Activated naive CD8-positive, alpha-beta T cell (primary cell): ENCODE data around the gene MTCL3.

ENCODE experiments used
- H3K27ac Mint-ChIP-seq: one replicate; pipeline ENCODE4 v1.8.0; 2021; ENCODE audit warnings: mixed read lengths
- H3K27me3 Mint-ChIP-seq: one replicate; pipeline ENCODE4 v1.8.0; 2021; ENCODE audit warnings: mixed read lengths
- H3K36me3 Mint-ChIP-seq: one replicate; pipeline ENCODE4 v1.8.0; 2021; ENCODE audit warnings: mixed read lengths
- H3K4me1 Mint-ChIP-seq: one replicate; pipeline ENCODE4 v1.8.0; 2021; ENCODE audit warnings: low read depth, mixed read lengths
- H3K4me3 Mint-ChIP-seq: one replicate; pipeline ENCODE4 v1.8.0; 2021; ENCODE audit warnings: mild to moderate bottlenecking, mixed read lengths
- H3K9me3 Mint-ChIP-seq: one replicate; pipeline ENCODE4 v1.8.0; 2021; ENCODE audit warnings: low read depth, mixed read lengths

The MTCL3 gene

DNA sequence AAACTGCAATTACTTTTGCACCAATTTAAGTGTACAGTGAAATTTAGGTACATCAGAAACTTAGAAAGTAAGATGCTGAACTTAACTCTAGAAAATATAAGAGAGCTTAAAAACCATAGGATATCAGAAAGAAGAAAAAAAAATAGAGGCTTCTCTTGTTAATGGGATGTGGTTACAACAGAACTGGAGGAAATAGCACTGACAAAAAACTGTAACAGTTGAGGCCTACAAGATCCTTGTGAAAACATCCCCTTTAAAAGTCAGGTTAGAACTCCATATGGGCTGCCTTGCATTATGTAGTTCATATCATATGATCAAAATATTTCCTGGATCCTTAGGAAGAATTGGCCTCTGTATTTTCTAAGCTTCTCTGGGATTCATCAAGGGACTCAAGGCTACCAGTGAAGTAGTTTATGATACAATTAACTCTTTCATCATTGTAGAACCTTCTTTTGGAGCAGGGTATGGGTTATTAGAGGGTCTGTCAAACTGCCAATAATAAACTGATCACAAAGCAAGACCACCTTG is 24.8 kb downstream of the MTCL3 start:
- H3K27ac Mint-ChIP-seq = no peak overlapping the region
- peaks cover 5% of the 10 kb centered on the region for H3K36me3 Mint-ChIP-seq
- H3K9me3 Mint-ChIP-seq = no peaks in the 10 kb centered on the region
- no peak overlapping the region for H3K4me3 Mint-ChIP-seq
- peaks cover 4% of the 10 kb centered on the region for H3K4me1 Mint-ChIP-seq
- peaks cover 3% of the 10 kb centered on the region for H3K27me3 Mint-ChIP-seq

DNA sequence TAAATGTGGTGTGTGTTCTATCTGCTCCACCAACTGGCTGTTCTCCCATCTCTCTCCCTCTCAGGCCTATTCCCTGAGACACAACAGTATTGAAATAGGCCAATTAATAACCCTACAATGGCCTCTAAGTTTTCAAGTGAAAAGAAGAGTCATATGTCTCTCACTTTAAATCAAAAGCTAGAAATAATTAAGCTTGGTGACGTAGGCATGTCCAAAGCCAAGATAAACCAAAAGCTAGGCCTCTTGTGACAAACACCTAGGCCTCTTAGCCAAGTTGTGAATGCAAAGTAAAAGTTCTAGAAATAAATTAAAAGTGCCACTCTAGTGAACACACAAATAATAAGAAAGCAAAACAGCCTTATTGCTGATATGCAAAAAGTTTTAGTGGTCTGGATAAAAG is 29.9 kb downstream of the MTCL3 start:
- peaks cover 10% of the 10 kb centered on the region for H3K36me3 Mint-ChIP-seq

GRCh38 chr6:127486934-127487333 is 32.2 kb downstream of the MTCL3 start:
- Mint-ChIP-seq H3K4me1 (peaks cover 27% of the 10 kb centered on the region), H3K4me3 (no peak overlapping the region), H3K27me3 (no peaks in the 10 kb centered on the region), H3K36me3 (peaks cover 10% of the 10 kb centered on the region), H3K9me3 (no peaks in the 10 kb centered on the region), H3K27ac (no peak overlapping the region)

More for the DNA sequence above, 29.9 kb downstream of the MTCL3 start:
- no peak overlapping the region for H3K4me3 Mint-ChIP-seq
- H3K27ac Mint-ChIP-seq = no peak overlapping the region
- no peaks in the 10 kb centered on the region for H3K9me3 Mint-ChIP-seq
- no peaks in the 10 kb centered on the region for H3K27me3 Mint-ChIP-seq
- H3K4me1 Mint-ChIP-seq = peaks cover 18% of the 10 kb centered on the region

- Mint-ChIP-seq H3K36me3 (peaks cover 7% of the 10 kb centered on the region), H3K4me3 (peak overlapping the region; percentile 76), H3K27me3 (no peaks in the 10 kb centered on the region), H3K9me3 (no peaks in the 10 kb centered on the region), H3K4me1 (peaks cover 27% of the 10 kb centered on the region), H3K27ac (peak overlapping the region; percentile 87)
Measured at GRCh38 chr6:127484212-127484863, 34.8 kb downstream of the MTCL3 start.

DNA sequence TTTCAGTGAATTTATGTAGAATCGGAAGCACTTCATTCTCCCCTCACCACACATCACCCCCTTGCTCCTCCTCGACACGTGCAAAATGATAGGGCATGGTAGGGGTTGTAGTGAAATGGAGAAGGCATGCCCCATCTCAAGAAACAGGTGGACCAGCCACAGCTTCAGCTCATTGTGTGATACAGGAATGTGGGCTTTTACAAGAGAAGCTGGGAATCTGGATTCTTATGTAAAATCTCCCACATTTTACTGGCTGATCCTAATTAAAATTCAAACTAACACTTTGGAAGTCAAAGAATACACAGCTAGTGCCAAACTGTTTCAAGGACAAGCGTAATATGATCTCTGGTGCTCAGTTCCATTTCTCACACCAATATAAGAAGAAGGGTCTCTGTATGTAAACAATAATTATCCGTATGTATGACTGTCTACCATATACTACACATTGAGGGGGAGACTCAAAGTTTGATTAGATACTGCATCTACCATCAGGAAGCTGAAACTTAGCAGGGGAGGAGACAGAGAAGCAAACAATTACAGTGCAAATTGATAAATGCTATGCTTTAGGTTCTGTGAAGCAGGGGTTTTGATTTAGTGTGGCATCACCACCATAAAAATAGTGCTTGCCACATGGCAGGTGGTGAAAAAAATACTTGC is 35.6 kb downstream of the MTCL3 start:
- peak overlapping the region; percentile 87 for H3K27ac Mint-ChIP-seq
- H3K9me3 Mint-ChIP-seq = no peaks in the 10 kb centered on the region
- no peaks in the 10 kb centered on the region for H3K27me3 Mint-ChIP-seq
- peak overlapping the region; percentile 76 for H3K4me3 Mint-ChIP-seq
- peaks cover 8% of the 10 kb centered on the region for H3K36me3 Mint-ChIP-seq
- H3K4me1 Mint-ChIP-seq = peaks cover 27% of the 10 kb centered on the region

GRCh38 chr6:127482325-127482724 is 36.8 kb downstream of the MTCL3 start:
- H3K4me3 Mint-ChIP-seq = no peak overlapping the region
- peaks cover 27% of the 10 kb centered on the region for H3K4me1 Mint-ChIP-seq
- peaks cover 15% of the 10 kb centered on the region for H3K36me3 Mint-ChIP-seq

DNA sequence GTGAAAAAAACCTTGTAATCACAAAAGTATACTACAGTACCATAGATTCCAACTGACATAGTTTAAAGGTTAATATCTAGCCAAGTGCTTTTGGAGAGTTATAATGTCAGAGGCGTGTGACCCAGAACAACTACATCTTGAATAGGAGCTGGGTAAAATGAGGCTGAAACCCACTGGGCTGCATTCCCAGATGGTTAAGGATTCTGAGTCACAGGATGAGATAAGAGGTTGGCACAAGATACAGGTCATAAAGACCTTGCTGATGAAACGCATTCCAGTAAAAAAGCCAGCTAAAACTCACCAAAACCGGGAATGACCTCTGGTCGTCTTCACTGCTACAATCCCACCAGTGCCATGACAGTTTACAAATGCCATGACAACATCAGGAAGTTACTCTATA is 37.5 kb downstream of the MTCL3 start:
- Mint-ChIP-seq H3K4me3 (no peak overlapping the region), H3K27ac (no peak overlapping the region)

More at GRCh38 chr6:127482325-127482724, 36.8 kb downstream of the MTCL3 start:
- no peaks in the 10 kb centered on the region for H3K9me3 Mint-ChIP-seq
- no peaks in the 10 kb centered on the region for H3K27me3 Mint-ChIP-seq
- H3K27ac Mint-ChIP-seq = peak overlapping the region; percentile 67

GRCh38 chr6:127481111-127481510 is 38.0 kb downstream of the MTCL3 start:
- Mint-ChIP-seq H3K4me1 (peaks cover 27% of the 10 kb centered on the region), H3K36me3 (peaks cover 19% of the 10 kb centered on the region), H3K27ac (no peak overlapping the region), H3K27me3 (no peaks in the 10 kb centered on the region), H3K4me3 (no peak overlapping the region), H3K9me3 (no peaks in the 10 kb centered on the region)

More for the DNA sequence above, 37.5 kb downstream of the MTCL3 start:
- no peaks in the 10 kb centered on the region for H3K9me3 Mint-ChIP-seq
- H3K36me3 Mint-ChIP-seq = peaks cover 15% of the 10 kb centered on the region
- peaks cover 27% of the 10 kb centered on the region for H3K4me1 Mint-ChIP-seq
- no peaks in the 10 kb centered on the region for H3K27me3 Mint-ChIP-seq

GRCh38 chr6:127477658-127478057 is 41.5 kb downstream of the MTCL3 start:
- Mint-ChIP-seq H3K4me1 (peaks cover 4% of the 10 kb centered on the region), H3K9me3 (no peaks in the 10 kb centered on the region), H3K27me3 (no peaks in the 10 kb centered on the region), H3K36me3 (peaks cover 14% of the 10 kb centered on the region), H3K27ac (no peak overlapping the region), H3K4me3 (no peak overlapping the region)

DNA sequence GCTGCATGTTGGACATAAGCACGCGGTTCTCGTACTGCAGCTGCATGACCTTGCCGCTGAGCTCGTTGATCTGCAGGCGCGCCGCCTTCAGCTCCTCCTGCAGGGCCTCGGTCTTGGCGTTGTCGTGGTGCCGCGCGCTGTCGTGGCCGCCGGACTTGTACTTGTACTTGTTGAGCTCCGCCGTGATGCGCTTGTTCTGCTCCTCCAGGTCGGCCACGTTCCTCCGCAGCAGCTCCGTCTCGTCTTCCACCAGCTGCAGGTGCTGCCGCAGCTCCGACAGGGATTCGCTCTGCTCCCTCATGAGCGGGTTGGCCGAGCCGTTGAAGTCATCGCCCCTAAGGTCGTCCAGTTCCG is 43.3 kb downstream of the MTCL3 start:
- Mint-ChIP-seq H3K4me3 (peak overlapping the region; percentile 20), H3K27ac (no peak overlapping the region), H3K27me3 (no peaks in the 10 kb centered on the region), H3K4me1 (no peaks in the 10 kb centered on the region), H3K36me3 (peaks cover 12% of the 10 kb centered on the region), H3K9me3 (no peaks in the 10 kb centered on the region)

DNA sequence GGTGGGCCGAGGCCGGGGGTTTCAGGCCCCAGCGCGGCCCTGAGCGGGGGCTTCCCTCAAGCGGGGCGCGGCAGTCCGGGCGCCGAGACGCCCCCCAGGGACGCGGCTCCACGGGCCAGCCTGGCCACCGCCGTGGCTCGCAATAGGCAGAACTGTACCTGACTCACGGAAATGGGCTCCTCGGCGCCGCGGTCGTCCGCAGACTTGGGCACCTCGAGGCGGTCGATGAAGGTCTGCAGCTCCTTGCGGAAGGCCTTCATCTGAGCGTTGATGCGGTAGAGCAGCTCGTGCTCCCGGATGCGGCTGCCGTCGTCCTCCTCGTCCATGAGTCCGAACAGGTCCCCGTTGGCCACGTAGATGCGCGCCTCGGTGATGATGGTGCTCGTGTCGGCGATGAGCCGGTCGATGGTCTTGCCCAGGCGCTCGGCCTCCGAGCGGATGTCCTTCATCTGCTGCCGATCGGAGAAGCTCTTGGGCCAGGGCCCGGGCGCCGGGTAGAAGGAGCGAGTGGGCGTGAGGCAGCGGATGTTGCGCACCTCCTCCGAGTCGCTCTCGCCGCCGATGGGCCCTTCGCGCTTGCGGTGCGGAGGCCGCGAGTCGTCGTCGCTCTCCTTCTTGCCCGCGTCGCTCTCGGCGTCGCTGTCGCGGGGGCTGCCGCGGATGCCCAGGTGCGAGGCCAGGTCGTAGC is 43.9 kb downstream of the MTCL3 start:
- Mint-ChIP-seq H3K27ac (no peak overlapping the region), H3K4me3 (no peak overlapping the region), H3K9me3 (no peaks in the 10 kb centered on the region), H3K4me1 (no peaks in the 10 kb centered on the region), H3K36me3 (peaks cover 12% of the 10 kb centered on the region), H3K27me3 (no peaks in the 10 kb centered on the region)

- H3K36me3 Mint-ChIP-seq = peaks cover 4% of the 10 kb centered on the region
- H3K9me3 Mint-ChIP-seq = no peaks in the 10 kb centered on the region
- H3K27ac Mint-ChIP-seq = no peak overlapping the region
- H3K4me1 Mint-ChIP-seq = no peaks in the 10 kb centered on the region
- H3K27me3 Mint-ChIP-seq = no peaks in the 10 kb centered on the region
- H3K4me3 Mint-ChIP-seq = no peak overlapping the region
Measured at GRCh38 chr6:127471379-127472255, 47.5 kb downstream of the MTCL3 start.

DNA sequence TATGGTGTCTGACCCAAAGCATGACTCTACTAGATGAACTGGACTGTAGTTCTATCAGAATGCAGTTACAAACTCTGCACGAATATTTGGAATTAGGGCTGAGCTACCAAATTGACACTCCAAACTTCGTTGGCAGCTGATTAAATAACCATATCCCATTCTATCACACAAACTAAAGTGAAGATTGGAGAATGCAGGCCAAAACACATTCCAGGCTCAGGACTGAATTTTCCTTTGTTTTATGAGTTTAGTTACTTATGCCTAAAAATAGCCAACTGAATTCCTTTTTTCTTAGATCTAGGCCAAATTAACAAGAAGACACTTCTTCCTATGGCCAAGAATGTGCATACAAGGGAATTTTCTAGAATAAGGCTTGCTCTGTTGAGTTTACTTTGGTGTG is 50.2 kb downstream of the MTCL3 start:
- peaks cover 2% of the 10 kb centered on the region for H3K27me3 Mint-ChIP-seq
- no peak overlapping the region for H3K4me3 Mint-ChIP-seq
- H3K4me1 Mint-ChIP-seq = no peaks in the 10 kb centered on the region
- H3K27ac Mint-ChIP-seq = no peak overlapping the region
- H3K9me3 Mint-ChIP-seq = no peaks in the 10 kb centered on the region
- H3K36me3 Mint-ChIP-seq = no peaks in the 10 kb centered on the region

- Mint-ChIP-seq H3K36me3 (no peaks in the 10 kb centered on the region), H3K4me3 (no peak overlapping the region), H3K4me1 (no peaks in the 10 kb centered on the region), H3K27ac (no peak overlapping the region), H3K27me3 (peaks cover 2% of the 10 kb centered on the region), H3K9me3 (no peaks in the 10 kb centered on the region)
Measured at GRCh38 chr6:127466416-127466815, 52.7 kb downstream of the MTCL3 start.
